Activated naive CD8-positive, alpha-beta T cell (primary cell): ENCODE data around the gene PRDM5.

ENCODE experiments used
- H3K27ac Mint-ChIP-seq: one replicate; pipeline ENCODE4 v1.8.0; 2021; ENCODE audit warnings: mixed read lengths
- H3K27me3 Mint-ChIP-seq: one replicate; pipeline ENCODE4 v1.8.0; 2021; ENCODE audit warnings: mixed read lengths
- H3K36me3 Mint-ChIP-seq: one replicate; pipeline ENCODE4 v1.8.0; 2021; ENCODE audit warnings: mixed read lengths
- H3K4me1 Mint-ChIP-seq: one replicate; pipeline ENCODE4 v1.8.0; 2021; ENCODE audit warnings: low read depth, mixed read lengths
- H3K4me3 Mint-ChIP-seq: one replicate; pipeline ENCODE4 v1.8.0; 2021; ENCODE audit warnings: mild to moderate bottlenecking, mixed read lengths
- H3K9me3 Mint-ChIP-seq: one replicate; pipeline ENCODE4 v1.8.0; 2021; ENCODE audit warnings: low read depth, mixed read lengths

The PRDM5 gene

GRCh38 chr4:120855307-120856001 lies 67.1 kb downstream of the PRDM5 start:
- no peaks in the 10 kb centered on the region for H3K27me3 Mint-ChIP-seq
- H3K27ac Mint-ChIP-seq = no peak overlapping the region
- H3K4me1 Mint-ChIP-seq = peaks cover 8% of the 10 kb centered on the region
- peaks cover 7% of the 10 kb centered on the region for H3K36me3 Mint-ChIP-seq
- H3K9me3 Mint-ChIP-seq = no peaks in the 10 kb centered on the region
- no peak overlapping the region for H3K4me3 Mint-ChIP-seq

- Mint-ChIP-seq H3K4me1 (peaks cover 8% of the 10 kb centered on the region), H3K27me3 (no peaks in the 10 kb centered on the region), H3K27ac (no peak overlapping the region), H3K4me3 (no peak overlapping the region), H3K9me3 (no peaks in the 10 kb centered on the region), H3K36me3 (peaks cover 5% of the 10 kb centered on the region)
Measured at GRCh38 chr4:120853161-120853935, 69.2 kb downstream of the PRDM5 start.

GRCh38 chr4:120850018-120850599 lies 72.4 kb downstream of the PRDM5 start:
- H3K27me3 Mint-ChIP-seq = no peaks in the 10 kb centered on the region
- no peak overlapping the region for H3K27ac Mint-ChIP-seq
- no peaks in the 10 kb centered on the region for H3K9me3 Mint-ChIP-seq
- H3K4me1 Mint-ChIP-seq = peaks cover under 1% of the 10 kb centered on the region
- H3K4me3 Mint-ChIP-seq = no peak overlapping the region
- peaks cover 5% of the 10 kb centered on the region for H3K36me3 Mint-ChIP-seq

GRCh38 chr4:120847019-120847582 lies 75.4 kb downstream of the PRDM5 start:
- H3K36me3 Mint-ChIP-seq = peaks cover 3% of the 10 kb centered on the region
- no peaks in the 10 kb centered on the region for H3K27me3 Mint-ChIP-seq
- H3K27ac Mint-ChIP-seq = peak overlapping the region; percentile 5
- H3K4me1 Mint-ChIP-seq = peaks cover 12% of the 10 kb centered on the region
- H3K4me3 Mint-ChIP-seq = no peak overlapping the region
- H3K9me3 Mint-ChIP-seq = no peaks in the 10 kb centered on the region

GRCh38 chr4:120844528-120844921 lies 78.0 kb downstream of the PRDM5 start:
- H3K4me1 Mint-ChIP-seq = peaks cover 12% of the 10 kb centered on the region
- H3K27me3 Mint-ChIP-seq = no peaks in the 10 kb centered on the region
- H3K27ac Mint-ChIP-seq = peak overlapping the region; percentile 1
- no peaks in the 10 kb centered on the region for H3K36me3 Mint-ChIP-seq
- no peak overlapping the region for H3K4me3 Mint-ChIP-seq
- no peaks in the 10 kb centered on the region for H3K9me3 Mint-ChIP-seq

- Mint-ChIP-seq H3K4me3 (no peak overlapping the region), H3K36me3 (no peaks in the 10 kb centered on the region), H3K9me3 (no peaks in the 10 kb centered on the region), H3K27me3 (no peaks in the 10 kb centered on the region), H3K27ac (no peak overlapping the region), H3K4me1 (peaks cover 12% of the 10 kb centered on the region)
Measured at GRCh38 chr4:120843849-120844527, 78.5 kb downstream of the PRDM5 start.

GRCh38 chr4:120842031-120842430 lies 80.5 kb downstream of the PRDM5 start:
- peaks cover 12% of the 10 kb centered on the region for H3K4me1 Mint-ChIP-seq
- no peaks in the 10 kb centered on the region for H3K36me3 Mint-ChIP-seq
- no peaks in the 10 kb centered on the region for H3K9me3 Mint-ChIP-seq
- H3K27me3 Mint-ChIP-seq = no peaks in the 10 kb centered on the region
- H3K4me3 Mint-ChIP-seq = no peak overlapping the region
- no peak overlapping the region for H3K27ac Mint-ChIP-seq

- H3K27ac Mint-ChIP-seq = no peak overlapping the region
- H3K4me3 Mint-ChIP-seq = no peak overlapping the region
- H3K27me3 Mint-ChIP-seq = no peaks in the 10 kb centered on the region
- no peaks in the 10 kb centered on the region for H3K9me3 Mint-ChIP-seq
- no peaks in the 10 kb centered on the region for H3K36me3 Mint-ChIP-seq
- peaks cover 12% of the 10 kb centered on the region for H3K4me1 Mint-ChIP-seq
Measured at GRCh38 chr4:120841580-120841979, 80.9 kb downstream of the PRDM5 start.

GRCh38 chr4:120839974-120840751 lies 82.4 kb downstream of the PRDM5 start:
- no peaks in the 10 kb centered on the region for H3K27me3 Mint-ChIP-seq
- no peaks in the 10 kb centered on the region for H3K9me3 Mint-ChIP-seq
- no peak overlapping the region for H3K4me3 Mint-ChIP-seq
- H3K27ac Mint-ChIP-seq = no peak overlapping the region
- H3K36me3 Mint-ChIP-seq = no peaks in the 10 kb centered on the region
- peaks cover 12% of the 10 kb centered on the region for H3K4me1 Mint-ChIP-seq

GRCh38 chr4:120839334-120839973 lies 83.1 kb downstream of the PRDM5 start:
- Mint-ChIP-seq H3K27me3 (no peaks in the 10 kb centered on the region), H3K9me3 (no peaks in the 10 kb centered on the region), H3K4me1 (peaks cover 5% of the 10 kb centered on the region), H3K4me3 (no peak overlapping the region), H3K27ac (no peak overlapping the region), H3K36me3 (no peaks in the 10 kb centered on the region)

GRCh38 chr4:120838784-120839183 lies 83.7 kb downstream of the PRDM5 start:
- H3K36me3 Mint-ChIP-seq = no peaks in the 10 kb centered on the region
- no peaks in the 10 kb centered on the region for H3K9me3 Mint-ChIP-seq
- no peak overlapping the region for H3K4me3 Mint-ChIP-seq
- H3K27ac Mint-ChIP-seq = no peak overlapping the region
- no peaks in the 10 kb centered on the region for H3K27me3 Mint-ChIP-seq
- H3K4me1 Mint-ChIP-seq = peaks cover 1% of the 10 kb centered on the region

- H3K9me3 Mint-ChIP-seq = no peaks in the 10 kb centered on the region
- H3K27me3 Mint-ChIP-seq = no peaks in the 10 kb centered on the region
- peaks cover 7% of the 10 kb centered on the region for H3K36me3 Mint-ChIP-seq
- H3K27ac Mint-ChIP-seq = no peak overlapping the region
- H3K4me3 Mint-ChIP-seq = no peak overlapping the region
- H3K4me1 Mint-ChIP-seq = no peaks in the 10 kb centered on the region
Measured at GRCh38 chr4:120837656-120838055, 84.9 kb downstream of the PRDM5 start.

GRCh38 chr4:120835342-120835741 lies 87.2 kb downstream of the PRDM5 start:
- Mint-ChIP-seq H3K27me3 (no peaks in the 10 kb centered on the region), H3K4me3 (no peak overlapping the region), H3K36me3 (peaks cover 7% of the 10 kb centered on the region), H3K9me3 (no peaks in the 10 kb centered on the region), H3K27ac (no peak overlapping the region), H3K4me1 (no peaks in the 10 kb centered on the region)

- Mint-ChIP-seq H3K36me3 (peaks cover 9% of the 10 kb centered on the region), H3K27me3 (no peaks in the 10 kb centered on the region), H3K9me3 (no peaks in the 10 kb centered on the region), H3K4me1 (no peaks in the 10 kb centered on the region), H3K4me3 (no peak overlapping the region), H3K27ac (no peak overlapping the region)
Measured at GRCh38 chr4:120830204-120830603, 92.3 kb downstream of the PRDM5 start.
